SU-DHL-6 (cell line): ENCODE results near the gene UROS.

Source experiments
- H2AFZ ChIP-seq: fragments of 200-600 bp; sonication (generic); 2 replicates; pipeline ENCODE4 v1.6.1; 2014; ENCODE audit warnings: low read depth, mild to moderate bottlenecking, moderate library complexity, mixed read lengths, antibody characterized with exemption, low read length; ENCODE audit not compliant: severe bottlenecking
- H3F3A ChIP-seq: fragments of 200-600 bp; shearing (Covaris generic); 2 replicates; pipeline ENCODE4 v1.6.0; 2016; ENCODE audit warnings: antibody characterized with exemption, mild to moderate bottlenecking; ENCODE audit not compliant: insufficient read depth
- H3K27ac ChIP-seq: fragments of 200-600 bp; sonication (generic); 2 replicates; pipeline ENCODE4 v1.5.1; 2016; ENCODE audit warnings: low read depth, mild to moderate bottlenecking, low read length, moderate library complexity, mixed read lengths
- H3K27me3 ChIP-seq: fragments of 200-600 bp; sonication (generic), shearing (Covaris generic); 2 replicates; pipeline ENCODE4 v1.6.0; 2014; ENCODE audit warnings: mild to moderate bottlenecking, low read length
- H3K36me3 ChIP-seq: fragments of 200-600 bp; sonication (generic); 2 replicates; pipeline ENCODE4 v1.6.1; 2014; ENCODE audit warnings: mild to moderate bottlenecking, low read length, mixed read lengths
- H3K4me2 ChIP-seq: fragments of 300-600, 200-600 bp; shearing (Covaris generic), sonication (generic); 2 replicates; pipeline ENCODE4 v1.6.0; 2014; ENCODE audit warnings: low read length, low read depth, mild to moderate bottlenecking; ENCODE audit not compliant: poor library complexity, severe bottlenecking
- H3K4me3 ChIP-seq: fragments of 200-600 bp; sonication (generic); 2 replicates; pipeline ENCODE4 v1.5.1; 2014; ENCODE audit warnings: antibody characterized with exemption, low read length, mild to moderate bottlenecking, mixed read lengths; ENCODE audit not compliant: insufficient read depth, poor library complexity, severe bottlenecking
- H3K79me2 ChIP-seq: fragments of 200-600 bp; sonication (generic); 2 replicates; pipeline ENCODE4 v1.6.1; 2014; ENCODE audit warnings: mild to moderate bottlenecking, low read length, moderate library complexity; ENCODE audit not compliant: insufficient read depth
- H3K9ac ChIP-seq: fragments of 200-600 bp; sonication (generic); 2 replicates; pipeline ENCODE4 v1.7.0; 2014; ENCODE audit warnings: mild to moderate bottlenecking, low read length
- H3K9me2 ChIP-seq: fragments of 200-600 bp; sonication (generic); replicated peaks from 2 replicates; pipeline ENCODE4 v1.6.1; 2014; ENCODE audit warnings: low read length; ENCODE audit not compliant: insufficient read depth
- H3K9me3 ChIP-seq: fragments of 200-600 bp; sonication (generic); 2 replicates; pipeline ENCODE4 v1.6.1; 2014; ENCODE audit warnings: low read length, mixed read lengths; ENCODE audit not compliant: insufficient read depth
- H4K20me1 ChIP-seq: fragments of 200-600 bp; sonication (generic); 2 replicates; pipeline ENCODE4 v1.6.1; 2014; ENCODE audit warnings: low read depth, mild to moderate bottlenecking, antibody characterized with exemption, low read length, moderate library complexity, mixed read lengths
- EZH2phosphoT487 ChIP-seq: fragments of 200-600 bp; sonication (generic), shearing (Covaris generic); conservative IDR thresholded peaks from 2 replicates; pipeline ENCODE4 v1.6.1; 2018; ENCODE audit warnings: mild to moderate bottlenecking, antibody characterized with exemption, low read length, moderate library complexity, mixed read lengths
- TF ChIP-seq, protein P1 (sequence below): fragments of 200-600 bp; sonication (generic); IDR thresholded peaks from one replicate; pipeline ENCODE4 v1.5.1; 2017; ENCODE audit warnings: antibody characterized with exemption, mild to moderate bottlenecking, low read length, moderate library complexity; ENCODE audit not compliant: insufficient read depth, poor library complexity, severe bottlenecking

Gene UROS

DNA sequence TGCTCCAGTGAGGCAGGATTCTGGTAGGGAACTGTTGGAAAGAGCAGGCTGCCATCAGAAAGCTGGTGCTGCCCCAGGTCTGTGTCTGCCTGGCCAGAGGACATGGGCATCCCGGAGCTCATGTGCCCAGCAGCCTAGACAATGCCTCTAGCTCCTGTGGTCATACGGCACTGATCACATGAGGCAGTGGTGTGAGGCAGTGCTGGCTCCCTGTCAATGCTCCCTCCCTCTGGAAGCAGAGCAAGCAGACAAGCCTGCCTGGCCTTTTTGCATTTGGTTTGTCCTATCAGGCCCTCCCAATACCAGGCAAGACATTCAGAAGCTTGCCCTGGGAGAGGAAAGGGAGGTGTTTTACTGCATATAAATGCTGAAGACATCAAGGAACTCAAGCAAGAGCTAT is 27.9 kb downstream of the UROS start:
- H3K79me2 ChIP-seq = no peaks in the 10 kb centered on the region
- no peaks in the 10 kb centered on the region for H3K9me3 ChIP-seq
- no peak overlapping the region for H3K9ac ChIP-seq
- TF ChIP-seq EZH2phosphoT487 = no peak
- TF ChIP-seq, protein P1, sequence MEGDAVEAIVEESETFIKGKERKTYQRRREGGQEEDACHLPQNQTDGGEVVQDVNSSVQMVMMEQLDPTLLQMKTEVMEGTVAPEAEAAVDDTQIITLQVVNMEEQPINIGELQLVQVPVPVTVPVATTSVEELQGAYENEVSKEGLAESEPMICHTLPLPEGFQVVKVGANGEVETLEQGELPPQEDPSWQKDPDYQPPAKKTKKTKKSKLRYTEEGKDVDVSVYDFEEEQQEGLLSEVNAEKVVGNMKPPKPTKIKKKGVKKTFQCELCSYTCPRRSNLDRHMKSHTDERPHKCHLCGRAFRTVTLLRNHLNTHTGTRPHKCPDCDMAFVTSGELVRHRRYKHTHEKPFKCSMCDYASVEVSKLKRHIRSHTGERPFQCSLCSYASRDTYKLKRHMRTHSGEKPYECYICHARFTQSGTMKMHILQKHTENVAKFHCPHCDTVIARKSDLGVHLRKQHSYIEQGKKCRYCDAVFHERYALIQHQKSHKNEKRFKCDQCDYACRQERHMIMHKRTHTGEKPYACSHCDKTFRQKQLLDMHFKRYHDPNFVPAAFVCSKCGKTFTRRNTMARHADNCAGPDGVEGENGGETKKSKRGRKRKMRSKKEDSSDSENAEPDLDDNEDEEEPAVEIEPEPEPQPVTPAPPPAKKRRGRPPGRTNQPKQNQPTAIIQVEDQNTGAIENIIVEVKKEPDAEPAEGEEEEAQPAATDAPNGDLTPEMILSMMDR = no peak
- no peaks in the 10 kb centered on the region for H4K20me1 ChIP-seq
- H2AFZ ChIP-seq = no peak overlapping the region
- no peak overlapping the region for H3K4me3 ChIP-seq
- H3F3A ChIP-seq = no peaks in the 10 kb centered on the region
- no peak overlapping the region for H3K27ac ChIP-seq
- no peaks in the 10 kb centered on the region for H3K9me2 ChIP-seq
- no peaks in the 10 kb centered on the region for H3K36me3 ChIP-seq
- no peak overlapping the region for H3K4me2 ChIP-seq
- no peaks in the 10 kb centered on the region for H3K27me3 ChIP-seq

DNA sequence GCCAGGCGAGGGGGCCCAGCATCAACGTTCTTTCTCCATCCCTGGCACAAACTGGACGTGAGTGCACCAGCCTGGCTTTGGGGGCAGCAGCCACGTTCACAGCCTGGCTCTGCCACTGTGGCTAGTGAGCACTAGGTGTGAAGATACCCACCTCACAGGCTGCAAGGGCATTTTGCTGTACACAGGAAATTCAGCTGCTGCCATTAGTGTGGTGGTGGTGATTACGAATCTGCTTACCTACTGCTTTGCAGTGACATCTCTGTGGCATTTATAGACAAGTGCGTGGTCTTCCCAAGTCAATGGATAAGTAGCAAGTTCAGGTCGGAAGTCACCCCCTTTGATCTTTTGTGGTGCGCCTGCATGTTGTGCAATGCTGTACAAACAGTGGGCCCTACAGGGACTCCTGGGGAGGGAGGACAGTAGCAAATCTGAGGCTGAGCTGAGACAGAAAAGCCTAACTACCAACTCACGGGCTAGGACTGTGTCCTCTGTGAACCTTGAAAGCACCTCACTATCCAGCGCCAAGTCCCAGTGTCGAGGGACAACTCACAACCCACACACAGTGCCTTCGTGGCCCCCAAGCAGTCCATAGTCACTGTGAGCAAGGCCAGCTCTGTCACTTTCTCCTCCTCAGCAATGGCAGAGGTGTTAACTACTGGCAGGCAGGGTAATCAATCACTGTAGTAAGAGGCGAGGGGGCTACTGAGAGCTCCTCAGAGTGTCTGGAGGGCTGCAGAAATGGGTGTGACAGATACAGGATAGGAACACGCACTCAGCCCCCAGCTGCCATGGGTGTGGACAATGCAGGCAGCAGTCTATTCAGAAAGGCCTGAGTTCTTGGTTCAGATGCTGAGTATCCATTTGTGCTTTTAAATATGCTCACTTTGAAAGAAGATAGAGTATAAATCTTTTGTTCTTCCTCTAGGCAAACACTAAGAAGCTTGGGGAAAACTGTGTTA is 30.4 kb downstream of the UROS start:
- Histone ChIP-seq H3K9me3 (no peaks in the 10 kb centered on the region), H3K79me2 (no peaks in the 10 kb centered on the region), H3K9me2 (no peaks in the 10 kb centered on the region), H4K20me1 (no peaks in the 10 kb centered on the region), H3K4me3 (no peak overlapping the region), H3F3A (no peaks in the 10 kb centered on the region), H3K4me2 (no peak overlapping the region), H3K9ac (no peak overlapping the region), H3K27ac (no peak overlapping the region), H2AFZ (no peak overlapping the region), H3K36me3 (no peaks in the 10 kb centered on the region), H3K27me3 (no peaks in the 10 kb centered on the region)
- TF ChIP-seq EZH2phosphoT487 = no peak
- TF ChIP-seq, protein P1 = no peak

GRCh38 chr10:125788156-125789034 is 34.7 kb downstream of the UROS start:
- Histone ChIP-seq H3F3A (no peaks in the 10 kb centered on the region), H3K9ac (no peak overlapping the region), H3K4me3 (no peak overlapping the region), H3K27me3 (no peaks in the 10 kb centered on the region), H3K36me3 (no peaks in the 10 kb centered on the region), H3K4me2 (no peak overlapping the region), H4K20me1 (no peaks in the 10 kb centered on the region), H3K27ac (no peak overlapping the region), H2AFZ (no peak overlapping the region), H3K9me2 (no peaks in the 10 kb centered on the region), H3K79me2 (no peaks in the 10 kb centered on the region), H3K9me3 (no peaks in the 10 kb centered on the region)
- TF ChIP-seq, protein P1 = no peak
- no peak for TF ChIP-seq EZH2phosphoT487
